ELR (cell line): ENCODE measurements around the gene PARP3.
A peak's percentile ranks its signal among the peaks of the same experiment; 100 is the strongest.

Experiments
- DNase-seq: peaks from one replicate; pipeline ENCODE4 v3.0.0-alpha.2; 2015; ENCODE audit warnings: low read depth

The PARP3 gene

GRCh38 chr3:51934139-51934850 lies 7.9 kb upstream of the PARP3 start:
- no peak for DNase-seq

- no peak for DNase-seq
Measured at GRCh38 chr3:51934991-51935885, 6.9 kb upstream of the PARP3 start.

GRCh38 chr3:51935886-51936755 lies 6.0 kb upstream of the PARP3 start:
- no peak for DNase-seq

GRCh38 chr3:51937014-51937413 lies 5.1 kb upstream of the PARP3 start:
- DNase-seq = peak; percentile 31

GRCh38 chr3:51937611-51938450 lies 4.3 kb upstream of the PARP3 start:
- DNase-seq = no peak

- no peak for DNase-seq
Measured at GRCh38 chr3:51938780-51939425, 3.3 kb upstream of the PARP3 start.

GRCh38 chr3:51940648-51941462 lies 1.3 kb upstream of the PARP3 start:
- peak; percentile 19 for DNase-seq

GRCh38 chr3:51941463-51941797 lies 733 bp upstream of the PARP3 start:
- DNase-seq = no peak

- peak; percentile 83 for DNase-seq
Measured at GRCh38 chr3:51942603-51943450, 664 bp downstream of the PARP3 start.

GRCh38 chr3:51943451-51944391 lies 1.6 kb downstream of the PARP3 start:
- DNase-seq = no peak

- no peak for DNase-seq
Measured at GRCh38 chr3:51944451-51945021, 2.4 kb downstream of the PARP3 start.

- DNase-seq = no peak
Measured at GRCh38 chr3:51945031-51945840, 3.1 kb downstream of the PARP3 start.

GRCh38 chr3:51945926-51946705 lies 4.0 kb downstream of the PARP3 start:
- no peak for DNase-seq

GRCh38 chr3:51946796-51947195 lies 4.6 kb downstream of the PARP3 start:
- DNase-seq = no peak

- no peak for DNase-seq
Measured at GRCh38 chr3:51947215-51947900, 5.2 kb downstream of the PARP3 start.
